DOHH2 (cell line): Measurements from ENCODE around the gene OTOF.

Experiments used
- H3F3A ChIP-seq: fragments of 200-600 bp; sonication (generic), shearing (Covaris generic); 2 replicates; pipeline ENCODE4 v1.6.0; 2016; ENCODE audit warnings: antibody characterized with exemption, mild to moderate bottlenecking; ENCODE audit not compliant: control insufficient read depth, insufficient read depth
- H3K27ac ChIP-seq: fragments of 200-600 bp; sonication (generic); 2 replicates; pipeline ENCODE4 v1.5.1; 2014; ENCODE audit warnings: low read depth, mild to moderate bottlenecking, low read length, moderate library complexity
- H3K27me3 ChIP-seq: fragments of 200-600 bp; sonication (generic); 2 replicates; pipeline ENCODE4 v1.6.1; 2014; ENCODE audit warnings: mild to moderate bottlenecking, low read length, mixed read lengths; ENCODE audit not compliant: control insufficient read depth
- H3K36me3 ChIP-seq: fragments of 200-600 bp; sonication (generic); 2 replicates; pipeline ENCODE4 v1.6.1; 2014; ENCODE audit warnings: mild to moderate bottlenecking, low read length, moderate library complexity, mixed read lengths; ENCODE audit not compliant: control insufficient read depth
- H3K4me1 ChIP-seq: fragments of 200-600 bp; sonication (generic); 2 replicates; pipeline ENCODE4 v1.6.1; 2014; ENCODE audit warnings: mild to moderate bottlenecking, low read length, mixed read lengths; ENCODE audit not compliant: control insufficient read depth
- H3K4me2 ChIP-seq: fragments of 200-600 bp; sonication (generic); 2 replicates; pipeline ENCODE4 v1.6.0; 2014; ENCODE audit warnings: mild to moderate bottlenecking, low read length, moderate library complexity
- H3K4me3 ChIP-seq: fragments of 200-600 bp; sonication (generic); 2 replicates; pipeline ENCODE4 v1.5.1; 2014; ENCODE audit warnings: mild to moderate bottlenecking, low read length, mixed read lengths
- H3K79me2 ChIP-seq: fragments of 200-600 bp; sonication (generic); 2 replicates; pipeline ENCODE4 v1.6.1; 2014; ENCODE audit warnings: mild to moderate bottlenecking, low read length, mixed read lengths; ENCODE audit not compliant: control insufficient read depth
- H3K9me2 ChIP-seq: fragments of 200-600 bp; sonication (generic); replicated peaks from 2 replicates; pipeline ENCODE4 v1.6.1; 2014; ENCODE audit warnings: mild to moderate bottlenecking, low read length, mixed read lengths; ENCODE audit not compliant: control insufficient read depth
- H3K9me3 ChIP-seq: fragments of 200-600 bp; sonication (generic); 2 replicates; pipeline ENCODE4 v1.6.1; 2014; ENCODE audit warnings: antibody characterized with exemption, low read length, mixed read lengths; ENCODE audit not compliant: control insufficient read depth, insufficient read depth
- H4K20me1 ChIP-seq: fragments of 200-600 bp; sonication (generic); 2 replicates; pipeline ENCODE4 v1.6.0; 2014; ENCODE audit warnings: low read depth, mild to moderate bottlenecking, antibody characterized with exemption, low read length, moderate library complexity; ENCODE audit not compliant: control insufficient read depth, insufficient read depth
- EZH2phosphoT487 ChIP-seq: fragments of 200-600 bp; sonication (generic); IDR thresholded peaks from 2 replicates; pipeline ENCODE4 v1.6.1; 2017; ENCODE audit warnings: borderline replicate concordance, mild to moderate bottlenecking, antibody characterized with exemption, low read length, moderate library complexity, mixed read lengths
- TF ChIP-seq, protein P1 (sequence below): fragments of 200-600 bp; sonication (generic); IDR thresholded peaks from one replicate; pipeline ENCODE4 v1.5.1; 2014; ENCODE audit warnings: antibody characterized with exemption, mild to moderate bottlenecking, low read depth, low read length; ENCODE audit not compliant: poor library complexity, severe bottlenecking

OTOF gene

DNA sequence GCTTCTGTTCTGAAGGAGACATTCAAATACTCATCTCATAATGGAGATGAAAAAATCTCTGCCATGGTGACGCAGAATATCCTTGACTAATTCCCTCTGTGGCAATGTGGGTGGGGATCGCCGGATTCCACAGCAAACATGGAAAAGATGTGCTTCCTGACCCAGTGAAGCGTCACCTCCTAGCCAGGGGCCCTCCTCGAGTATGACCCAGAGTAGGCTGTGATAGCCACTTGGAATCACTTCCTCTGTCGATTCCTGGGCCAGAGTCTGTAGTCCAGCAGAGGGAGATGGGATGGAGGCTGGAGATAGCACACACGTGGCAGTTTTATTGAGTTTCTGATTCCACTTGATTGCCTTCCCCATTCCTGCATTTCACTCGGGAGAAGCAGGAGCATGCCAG, 39.4 kb downstream of the OTOF start:
- Histone ChIP-seq H3F3A (no peaks in the 10 kb centered on the region), H3K9me3 (no peaks in the 10 kb centered on the region), H4K20me1 (no peaks in the 10 kb centered on the region), H3K4me3 (no peak overlapping the region), H3K27ac (no peak overlapping the region), H3K36me3 (no peaks in the 10 kb centered on the region), H3K4me2 (no peak overlapping the region), H3K4me1 (no peaks in the 10 kb centered on the region), H3K79me2 (no peaks in the 10 kb centered on the region), H3K27me3 (peaks cover 5% of the 10 kb centered on the region), H3K9me2 (no peaks in the 10 kb centered on the region)
- TF ChIP-seq EZH2phosphoT487: no peak
- TF ChIP-seq, protein P1, sequence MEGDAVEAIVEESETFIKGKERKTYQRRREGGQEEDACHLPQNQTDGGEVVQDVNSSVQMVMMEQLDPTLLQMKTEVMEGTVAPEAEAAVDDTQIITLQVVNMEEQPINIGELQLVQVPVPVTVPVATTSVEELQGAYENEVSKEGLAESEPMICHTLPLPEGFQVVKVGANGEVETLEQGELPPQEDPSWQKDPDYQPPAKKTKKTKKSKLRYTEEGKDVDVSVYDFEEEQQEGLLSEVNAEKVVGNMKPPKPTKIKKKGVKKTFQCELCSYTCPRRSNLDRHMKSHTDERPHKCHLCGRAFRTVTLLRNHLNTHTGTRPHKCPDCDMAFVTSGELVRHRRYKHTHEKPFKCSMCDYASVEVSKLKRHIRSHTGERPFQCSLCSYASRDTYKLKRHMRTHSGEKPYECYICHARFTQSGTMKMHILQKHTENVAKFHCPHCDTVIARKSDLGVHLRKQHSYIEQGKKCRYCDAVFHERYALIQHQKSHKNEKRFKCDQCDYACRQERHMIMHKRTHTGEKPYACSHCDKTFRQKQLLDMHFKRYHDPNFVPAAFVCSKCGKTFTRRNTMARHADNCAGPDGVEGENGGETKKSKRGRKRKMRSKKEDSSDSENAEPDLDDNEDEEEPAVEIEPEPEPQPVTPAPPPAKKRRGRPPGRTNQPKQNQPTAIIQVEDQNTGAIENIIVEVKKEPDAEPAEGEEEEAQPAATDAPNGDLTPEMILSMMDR: no peak

DNA sequence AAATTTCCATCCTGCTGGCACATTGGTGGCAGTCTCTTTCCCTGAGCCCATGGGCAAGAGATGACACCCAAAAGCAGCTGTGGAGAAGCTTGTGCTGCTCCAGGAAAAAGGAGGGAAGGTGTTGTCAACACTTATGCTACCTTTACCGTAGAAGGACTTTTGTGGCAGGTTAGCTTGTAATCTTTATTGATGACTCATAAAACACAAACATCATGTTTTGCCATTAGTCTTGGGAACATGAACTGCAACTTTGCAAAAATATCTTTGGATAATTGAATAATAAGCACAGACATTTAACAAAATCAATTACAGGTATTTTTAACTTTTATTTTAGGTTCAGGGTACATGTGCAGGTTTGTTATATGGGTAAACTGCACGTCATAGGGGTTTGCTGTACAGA, 42.8 kb downstream of the OTOF start:
- Histone ChIP-seq H3F3A (no peaks in the 10 kb centered on the region), H3K36me3 (no peaks in the 10 kb centered on the region), H3K79me2 (no peaks in the 10 kb centered on the region), H3K4me1 (no peaks in the 10 kb centered on the region), H3K9me2 (no peaks in the 10 kb centered on the region), H3K9me3 (no peaks in the 10 kb centered on the region), H4K20me1 (no peaks in the 10 kb centered on the region), H3K27me3 (peaks cover 13% of the 10 kb centered on the region), H3K4me3 (no peak overlapping the region), H3K27ac (no peak overlapping the region), H3K4me2 (no peak overlapping the region)
- no peak for TF ChIP-seq EZH2phosphoT487
- TF ChIP-seq, protein P1: no peak

DNA sequence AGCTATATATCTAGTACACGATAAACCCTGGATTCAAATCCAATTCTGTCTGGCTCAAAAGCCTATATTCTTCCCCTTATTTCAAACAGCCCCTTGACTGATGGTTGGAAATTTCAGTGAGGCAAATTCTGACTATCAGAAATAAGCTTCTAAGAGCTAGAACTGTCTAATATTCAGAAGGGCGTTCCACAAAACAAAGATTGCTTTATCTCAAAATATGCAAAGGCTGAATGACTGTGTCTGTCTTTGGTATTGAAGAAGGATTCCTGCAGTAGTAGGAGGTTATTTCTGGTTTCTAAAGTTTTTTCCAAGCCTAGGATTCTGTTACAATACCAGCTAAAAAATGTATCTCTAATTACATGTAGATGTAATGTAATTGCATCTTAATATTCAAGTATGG, 45.1 kb downstream of the OTOF start:
- Histone ChIP-seq H3K4me1 (no peaks in the 10 kb centered on the region), H3K79me2 (no peaks in the 10 kb centered on the region), H3K9me3 (no peaks in the 10 kb centered on the region), H3F3A (no peaks in the 10 kb centered on the region), H4K20me1 (no peaks in the 10 kb centered on the region), H3K27ac (no peak overlapping the region), H3K9me2 (no peaks in the 10 kb centered on the region), H3K4me3 (no peak overlapping the region), H3K27me3 (peaks cover 11% of the 10 kb centered on the region), H3K36me3 (no peaks in the 10 kb centered on the region), H3K4me2 (no peak overlapping the region)
- no peak for TF ChIP-seq EZH2phosphoT487
- TF ChIP-seq, protein P1: no peak

DNA sequence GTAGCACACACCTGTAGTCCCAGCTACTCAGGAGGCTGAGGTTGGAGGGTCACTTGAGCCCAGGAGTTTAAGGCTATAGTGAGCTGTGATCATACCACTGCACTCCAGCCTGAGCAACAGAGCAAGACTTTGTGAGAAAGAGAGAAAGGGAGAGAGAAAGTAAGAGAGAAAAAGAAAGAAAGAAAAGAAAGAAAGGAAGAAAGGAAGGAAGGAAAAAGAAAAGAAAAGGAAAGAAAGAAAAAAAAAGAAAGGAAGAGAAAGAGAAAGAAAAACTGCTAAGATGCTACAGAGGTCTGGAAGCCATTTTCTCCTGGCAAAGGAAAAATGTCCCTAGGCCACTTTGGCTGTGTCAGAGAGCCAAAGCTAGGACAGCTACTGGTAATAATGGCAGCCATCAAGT, 45.6 kb downstream of the OTOF start:
- Histone ChIP-seq H3K4me3 (no peak overlapping the region), H3K9me2 (no peaks in the 10 kb centered on the region), H4K20me1 (no peaks in the 10 kb centered on the region), H3K79me2 (no peaks in the 10 kb centered on the region), H3K4me1 (no peaks in the 10 kb centered on the region), H3K36me3 (no peaks in the 10 kb centered on the region), H3K4me2 (no peak overlapping the region), H3F3A (no peaks in the 10 kb centered on the region), H3K27me3 (peaks cover 11% of the 10 kb centered on the region), H3K9me3 (no peaks in the 10 kb centered on the region), H3K27ac (no peak overlapping the region)
- no peak for TF ChIP-seq EZH2phosphoT487
- TF ChIP-seq, protein P1: no peak
